ENCODE data around the gene KRTAP4-12.

DNA sequence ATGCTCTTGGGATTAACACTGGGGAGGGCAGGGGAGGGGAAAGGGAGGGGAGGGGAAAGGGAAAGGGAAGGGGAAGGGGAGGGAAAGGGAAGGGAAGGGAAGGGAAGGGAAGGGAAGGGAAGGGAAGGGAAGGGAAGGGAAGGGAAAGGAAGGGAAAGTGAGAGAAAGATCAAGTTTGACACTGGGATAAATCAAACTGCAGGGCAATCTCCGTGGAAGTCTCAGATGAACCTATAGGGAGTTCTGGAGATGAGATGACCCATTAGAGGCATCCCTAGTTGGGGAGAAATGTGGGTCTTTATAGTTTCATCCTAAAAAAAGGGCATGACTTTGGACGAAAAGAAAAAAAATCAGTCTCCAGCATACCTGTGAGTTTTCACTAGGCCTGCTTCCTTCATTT lies 2.2 kb downstream of the KRTAP4-12 start:
- TF ChIP-seq, protein P1, sequence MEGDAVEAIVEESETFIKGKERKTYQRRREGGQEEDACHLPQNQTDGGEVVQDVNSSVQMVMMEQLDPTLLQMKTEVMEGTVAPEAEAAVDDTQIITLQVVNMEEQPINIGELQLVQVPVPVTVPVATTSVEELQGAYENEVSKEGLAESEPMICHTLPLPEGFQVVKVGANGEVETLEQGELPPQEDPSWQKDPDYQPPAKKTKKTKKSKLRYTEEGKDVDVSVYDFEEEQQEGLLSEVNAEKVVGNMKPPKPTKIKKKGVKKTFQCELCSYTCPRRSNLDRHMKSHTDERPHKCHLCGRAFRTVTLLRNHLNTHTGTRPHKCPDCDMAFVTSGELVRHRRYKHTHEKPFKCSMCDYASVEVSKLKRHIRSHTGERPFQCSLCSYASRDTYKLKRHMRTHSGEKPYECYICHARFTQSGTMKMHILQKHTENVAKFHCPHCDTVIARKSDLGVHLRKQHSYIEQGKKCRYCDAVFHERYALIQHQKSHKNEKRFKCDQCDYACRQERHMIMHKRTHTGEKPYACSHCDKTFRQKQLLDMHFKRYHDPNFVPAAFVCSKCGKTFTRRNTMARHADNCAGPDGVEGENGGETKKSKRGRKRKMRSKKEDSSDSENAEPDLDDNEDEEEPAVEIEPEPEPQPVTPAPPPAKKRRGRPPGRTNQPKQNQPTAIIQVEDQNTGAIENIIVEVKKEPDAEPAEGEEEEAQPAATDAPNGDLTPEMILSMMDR (IDR thresholded peaks at IDR 0.05) = no peak
- TF ChIP-seq POLR2A (IDR thresholded peaks at IDR 0.05) = no peak
- no peak for TF ChIP-seq POLR2AphosphoS5 (IDR thresholded peaks at IDR 0.05; ENCODE audit: insufficient read depth in 1 of 2, low read depth in 1 of 2)

Data from vagina (tissue), 2 donors.